SK-N-MC (cell line): Measurements from ENCODE around the gene SCLY.

Experiments used
- EZH2 ChIP-seq: fragments of 200-600 bp; sonication (generic); IDR thresholded peaks from one replicate; pipeline ENCODE4 v1.6.1; 2017; ENCODE audit warnings: antibody characterized with exemption
- FOXP2 ChIP-seq: optimal IDR thresholded peaks from 2 replicates; pipeline ENCODE3; 2011; ENCODE audit warnings: mild to moderate bottlenecking, moderate library complexity; ENCODE audit not compliant: insufficient read depth; ENCODE audit errors: extremely low read length, control extremely low read depth
- POLR2AphosphoS5 ChIP-seq: IDR thresholded peaks from 2 replicates; pipeline ENCODE4 v1.6.1; 2012; ENCODE audit warnings: mild to moderate bottlenecking, low read depth, low read length, borderline replicate concordance

DNA sequence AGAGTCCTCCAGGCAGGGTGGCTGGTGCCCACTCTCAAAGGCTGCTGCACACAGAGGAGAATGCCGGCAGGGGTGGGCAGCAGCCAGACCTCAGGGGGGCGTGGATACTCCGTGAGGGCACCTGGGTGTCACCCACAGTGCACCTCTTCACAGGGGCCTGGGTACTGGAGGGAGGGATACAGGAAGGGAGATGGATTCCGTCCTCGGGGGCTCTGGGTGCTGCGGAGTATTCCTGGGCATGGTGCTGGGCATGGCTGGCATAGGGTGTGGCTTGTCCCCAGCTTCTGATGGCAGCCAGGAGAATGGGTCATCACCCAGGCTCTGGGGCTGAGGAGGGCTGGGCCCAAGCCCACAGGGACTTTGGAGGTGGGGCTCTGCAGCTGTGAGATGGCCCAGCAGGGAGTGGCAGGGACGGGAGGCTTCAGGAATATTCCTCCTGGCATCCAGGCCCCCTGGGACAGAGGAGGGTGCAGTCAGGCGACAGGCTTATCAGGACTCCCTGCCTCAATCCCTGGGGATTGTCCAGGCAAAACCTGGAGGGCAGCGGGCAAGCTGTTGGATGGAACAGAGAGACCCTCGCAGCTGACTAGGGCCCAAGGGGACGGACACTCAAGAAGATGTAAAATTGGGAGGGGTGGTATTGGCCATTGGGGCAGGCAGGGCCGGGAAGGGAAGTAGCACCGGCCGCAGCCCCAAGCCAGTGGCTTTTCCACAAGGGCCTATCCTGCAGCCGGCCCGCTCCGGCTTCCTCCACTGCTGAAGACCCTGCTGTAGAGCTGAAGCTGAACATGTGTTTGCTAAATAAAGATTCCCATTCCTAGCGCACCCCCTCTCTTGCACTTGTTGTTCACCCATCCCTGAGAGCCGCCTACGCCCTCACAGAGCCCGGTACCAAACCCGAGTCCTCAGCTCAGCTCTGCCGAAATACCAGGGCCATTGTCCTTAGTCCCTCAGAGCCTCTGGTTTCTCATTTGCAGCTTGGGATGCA is 72.0 kb downstream of the SCLY start:
- TF ChIP-seq FOXP2 (no peak), POLR2AphosphoS5 (no peak), EZH2 (no peak)
